Skeletal muscle tissue (tissue), 4 donors: ENCODE measurements around the gene LRRC27. TPM values are rescaled to one million over a fixed set of nuclear protein-coding genes. Genes with fewer than 3 reads are reported as not detected.
"Not testable (repeated sequence)": the region's sequence is repeated elsewhere in the genome, so short reads cannot be mapped to it uniquely, and the experiment has no call there.

Experiments used
- H3K27ac ChIP-seq: one replicate; pipeline ENCODE4 v1.7.0; 2013; ENCODE audit warnings: mild to moderate bottlenecking, low read depth, low read length, inconsistent platforms
- H3K27me3 ChIP-seq, 3 donors: one replicate each; pipeline ENCODE4 v1.7.0; 2013; ENCODE audit warnings: low read length in 3 of 3; ENCODE audit not compliant: control insufficient read depth in 3 of 3, insufficient read depth in 3 of 3
- H3K36me3 ChIP-seq, 3 donors: one replicate each; pipeline ENCODE4 v1.7.0; 2013; ENCODE audit warnings: low read length in 3 of 3; ENCODE audit not compliant: control insufficient read depth in 3 of 3, insufficient read depth in 3 of 3
- H3K4me1 ChIP-seq, 3 donors: one replicate each; pipeline ENCODE4 v1.7.0; 2013; ENCODE audit warnings: low read length in 3 of 3, mild to moderate bottlenecking in 3 of 3; ENCODE audit not compliant: control insufficient read depth in 3 of 3, insufficient read depth in 3 of 3
- H3K4me3 ChIP-seq, 3 donors: one replicate each; pipeline ENCODE4 v1.7.0; 2013; ENCODE audit warnings: low read length in 3 of 3
- H3K9ac ChIP-seq, 3 donors: one replicate each; pipeline ENCODE4 v1.7.0; 2013; ENCODE audit warnings: low read length in 3 of 3, mild to moderate bottlenecking in 3 of 3, moderate library complexity in 2 of 3, low read depth in 1 of 3
- H3K9me3 ChIP-seq, 3 donors: one replicate each; pipeline ENCODE4 v1.7.0; 2013; ENCODE audit warnings: low read length in 3 of 3; ENCODE audit not compliant: control insufficient read depth in 3 of 3
- total RNA-seq: library from RNA; depleted of rRNA; stranded (reverse); fragments of >200 nt; gene quantifications from one replicate; pipeline ENCODE4 v1.2.3, GENCODE V29; 2014
- donor health status: Osteomylitis.

LRRC27 gene
- total RNA-seq, 1 donor from 2014 or later = 2.6 TPM

DNA sequence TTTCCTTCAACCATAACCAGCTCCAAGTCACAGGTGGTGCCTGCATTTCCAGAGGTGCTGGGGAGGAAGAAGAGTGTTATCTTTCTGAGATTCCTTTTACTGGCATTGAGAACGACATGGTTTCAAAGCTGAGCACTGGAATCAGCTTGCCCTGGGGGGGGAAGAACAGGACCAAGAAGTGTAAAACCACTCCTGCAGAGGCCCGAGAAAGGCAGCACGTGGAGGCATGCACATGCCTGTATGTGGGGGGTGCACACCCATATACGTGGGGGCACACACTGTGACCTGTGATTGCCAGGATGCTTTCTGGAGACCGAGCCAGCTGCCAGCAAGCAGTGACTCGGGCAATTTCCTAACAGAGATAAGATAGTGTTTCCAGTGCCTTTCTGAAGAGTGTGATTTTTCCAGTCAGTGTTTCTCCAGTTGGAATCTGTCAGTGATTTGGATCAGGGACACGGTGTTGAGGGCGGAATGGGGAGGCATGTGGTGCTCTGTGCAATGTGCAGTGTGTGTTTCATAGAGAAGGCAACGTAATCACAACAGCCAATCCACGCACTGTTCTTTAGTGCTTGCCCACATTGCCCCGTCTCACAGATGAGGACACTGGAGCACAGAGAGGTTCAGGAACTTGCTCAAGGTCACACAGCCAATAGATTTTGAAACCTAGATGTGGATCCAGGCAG is 4.2 kb downstream of the LRRC27 start:
- Histone ChIP-seq H3K27me3 (no peaks in the 10 kb centered on the region), H3K27ac (no peak overlapping the region), H3K4me1 (peaks cover 9 to 15% (median 10%) of the 10 kb centered on the region in 3 donors), H3K4me3 (no peak overlapping the region), H3K9ac (no peak overlapping the region), H3K36me3 (peaks cover 2 to 7% (median 5%) of the 10 kb centered on the region in 3 donors), H3K9me3 (no peaks in the 10 kb centered on the region)

GRCh38 chr10:132336919-132337407 is 5.0 kb downstream of the LRRC27 start:
- Histone ChIP-seq H3K36me3 (peaks cover 2 to 10% (median 5%) of the 10 kb centered on the region in 3 donors), H3K27ac (no peak overlapping the region), H3K9me3 (no peaks in the 10 kb centered on the region), H3K9ac (peak overlapping the region in 1 of 3 donors; percentile 24), H3K27me3 (no peaks in the 10 kb centered on the region), H3K4me3 (peak overlapping the region; percentile 15 to 65 (median 46)), H3K4me1 (peaks cover 9 to 15% (median 9%) of the 10 kb centered on the region in 3 donors)

- not testable (repeated sequence) for H3K9me3 ChIP-seq, H3K27ac ChIP-seq, H3K9ac ChIP-seq, H3K4me3 ChIP-seq, H3K27me3 ChIP-seq, H3K4me1 ChIP-seq
- peaks cover 2 to 13% (median 5%) of the 10 kb centered on the region in 3 donors for H3K36me3 ChIP-seq
These were observed 5.9 kb downstream of the LRRC27 start for GRCh38 chr10:132337854-132338253.

DNA sequence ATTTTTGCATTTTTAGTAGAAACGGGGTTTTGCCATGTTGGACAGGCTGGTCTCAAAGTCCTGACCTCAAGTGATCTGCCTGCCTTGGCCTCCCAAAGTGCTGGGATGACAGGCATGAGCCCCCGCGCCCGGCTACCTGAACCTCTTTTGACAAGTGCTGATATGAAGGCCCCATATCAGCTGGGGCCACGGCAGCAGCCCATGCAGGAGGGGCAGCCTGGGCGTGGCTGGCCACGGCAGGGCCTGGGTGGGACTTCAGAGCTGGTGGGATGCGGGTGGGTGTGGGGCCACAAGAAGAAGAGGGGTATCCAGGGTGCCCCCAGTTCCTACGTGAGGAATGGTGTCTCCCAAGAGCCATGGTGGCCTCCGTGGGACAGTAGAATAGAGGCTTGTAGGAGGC is 6.9 kb downstream of the LRRC27 start:
- no peak overlapping the region for H3K27ac ChIP-seq
- H3K9ac ChIP-seq = no peak overlapping the region
- H3K4me3 ChIP-seq = no peak overlapping the region
- no peaks in the 10 kb centered on the region for H3K27me3 ChIP-seq
- peaks cover 2 to 13% (median 5%) of the 10 kb centered on the region in 3 donors for H3K36me3 ChIP-seq
- H3K9me3 ChIP-seq = no peaks in the 10 kb centered on the region
- H3K4me1 ChIP-seq = peaks cover 0 to 4% (median 2%) of the 10 kb centered on the region in 3 donors

DNA sequence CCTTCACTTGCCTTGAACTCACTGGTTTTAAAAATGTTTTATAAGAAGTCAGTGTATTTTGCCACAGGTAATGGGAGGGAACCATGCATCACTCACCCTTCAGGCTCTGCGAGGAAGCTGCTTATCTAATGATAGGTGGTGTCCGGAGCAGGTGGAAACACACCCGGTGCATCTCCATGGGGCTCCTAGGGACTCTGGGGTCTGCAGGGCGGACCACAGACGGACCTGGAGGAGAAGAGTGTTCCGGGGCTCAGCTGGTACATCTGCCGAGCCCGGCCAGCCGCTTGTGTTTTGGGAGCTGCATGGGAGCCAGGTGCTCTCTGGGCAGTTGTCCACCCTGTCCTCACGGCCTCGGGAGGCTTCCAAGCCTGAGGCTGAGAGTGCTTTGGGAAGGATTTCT is 7.3 kb downstream of the LRRC27 start:
- Histone ChIP-seq H3K27me3 (no peaks in the 10 kb centered on the region), H3K27ac (no peak overlapping the region), H3K4me1 (peaks cover 0 to 4% (median 2%) of the 10 kb centered on the region in 3 donors), H3K4me3 (no peak overlapping the region), H3K9me3 (no peaks in the 10 kb centered on the region), H3K9ac (no peak overlapping the region), H3K36me3 (peaks cover 2 to 13% (median 5%) of the 10 kb centered on the region in 3 donors)

DNA sequence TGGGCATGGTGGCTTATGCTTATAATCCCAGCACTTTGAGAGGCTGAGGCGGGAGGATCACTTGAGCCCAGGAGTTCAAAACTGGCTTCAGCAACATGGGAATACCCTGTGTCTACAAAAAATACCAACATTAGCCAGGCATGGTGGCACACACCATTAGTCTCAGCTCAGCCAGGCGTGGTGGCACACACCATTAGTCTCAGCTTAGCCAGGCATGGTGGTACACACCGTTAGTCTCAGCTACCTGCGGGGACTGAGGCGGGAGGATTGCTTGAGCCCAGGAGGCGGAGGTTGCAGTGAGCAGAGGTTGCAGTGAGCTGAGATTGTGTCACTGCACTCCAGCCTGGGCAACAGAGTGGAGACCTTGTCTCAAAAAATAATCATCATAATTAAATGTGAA is 9.0 kb downstream of the LRRC27 start:
- Histone ChIP-seq H3K9ac (no peak overlapping the region), H3K27ac (no peak overlapping the region), H3K4me3 (no peak overlapping the region), H3K4me1 (peaks cover 0 to 4% (median 2%) of the 10 kb centered on the region in 3 donors), H3K36me3 (peaks cover 0 to 15% (median 5%) of the 10 kb centered on the region in 3 donors), H3K9me3 (no peaks in the 10 kb centered on the region), H3K27me3 (no peaks in the 10 kb centered on the region)

DNA sequence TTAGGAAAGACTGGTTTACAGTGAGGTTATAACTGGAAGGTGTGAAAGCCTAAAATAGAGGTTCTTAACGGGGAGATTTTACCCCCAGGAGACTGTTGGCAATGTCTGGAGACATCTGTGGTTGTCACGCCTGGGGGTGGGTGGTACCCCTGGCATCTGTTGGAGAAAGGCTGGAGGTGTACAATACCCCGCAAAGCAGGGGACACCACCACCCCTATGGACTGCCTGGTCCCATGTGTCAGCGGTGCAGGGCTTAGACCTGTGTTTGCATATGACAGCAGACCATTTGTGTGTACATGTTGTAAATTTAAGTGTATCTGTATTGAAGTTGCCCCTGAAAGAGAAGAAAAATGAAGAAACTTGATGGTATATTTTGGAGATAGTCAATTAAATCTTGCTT is 9.8 kb downstream of the LRRC27 start:
- no peak overlapping the region for H3K9ac ChIP-seq
- peaks cover 0 to 18% (median 5%) of the 10 kb centered on the region in 3 donors for H3K36me3 ChIP-seq
- no peaks in the 10 kb centered on the region for H3K9me3 ChIP-seq
- H3K4me3 ChIP-seq = no peak overlapping the region
- no peaks in the 10 kb centered on the region for H3K27me3 ChIP-seq
- H3K27ac ChIP-seq = no peak overlapping the region
- no peaks in the 10 kb centered on the region for H3K4me1 ChIP-seq

DNA sequence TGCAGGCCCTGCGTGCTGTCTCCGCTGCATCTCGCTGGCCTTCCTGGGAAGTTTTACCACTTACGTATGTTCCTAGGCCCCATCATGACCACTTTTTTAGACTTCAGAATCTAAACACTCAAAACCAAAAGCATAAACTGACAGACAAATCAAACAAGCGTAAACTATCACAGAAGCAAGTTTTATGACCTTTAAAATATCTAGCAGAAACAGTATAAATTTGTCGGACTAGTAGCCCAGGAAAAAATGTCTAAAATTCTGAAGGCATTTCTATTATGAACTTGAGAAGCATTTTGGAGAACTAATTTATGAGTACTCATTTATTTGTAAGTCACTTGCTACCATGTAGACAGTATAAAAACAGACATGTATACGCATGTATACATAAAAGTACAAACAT is 10.6 kb downstream of the LRRC27 start:
- no peaks in the 10 kb centered on the region for H3K4me1 ChIP-seq
- peaks cover 0 to 19% (median 5%) of the 10 kb centered on the region in 3 donors for H3K36me3 ChIP-seq

GRCh38 chr10:132344386-132344785 is 12.4 kb downstream of the LRRC27 start:
- no peak overlapping the region for H3K9ac ChIP-seq
- H3K27ac ChIP-seq = no peak overlapping the region
- H3K4me3 ChIP-seq = no peak overlapping the region
- H3K27me3 ChIP-seq = no peaks in the 10 kb centered on the region
- H3K36me3 ChIP-seq = peaks cover 2 to 19% (median 4%) of the 10 kb centered on the region in 3 donors
- H3K9me3 ChIP-seq = no peaks in the 10 kb centered on the region
- no peaks in the 10 kb centered on the region for H3K4me1 ChIP-seq

More for the DNA sequence above, 10.6 kb downstream of the LRRC27 start:
- H3K9me3 ChIP-seq = no peaks in the 10 kb centered on the region
- no peaks in the 10 kb centered on the region for H3K27me3 ChIP-seq
- H3K27ac ChIP-seq = no peak overlapping the region
- no peak overlapping the region for H3K9ac ChIP-seq
- H3K4me3 ChIP-seq = no peak overlapping the region

GRCh38 chr10:132345345-132345744 is 13.4 kb downstream of the LRRC27 start:
- Histone ChIP-seq H3K27ac (no peak overlapping the region), H3K9ac (no peak overlapping the region), H3K27me3 (no peaks in the 10 kb centered on the region), H3K9me3 (no peaks in the 10 kb centered on the region), H3K4me1 (no peaks in the 10 kb centered on the region), H3K4me3 (no peak overlapping the region), H3K36me3 (peaks cover under 1 to 21% (median 5%) of the 10 kb centered on the region in 3 donors)
